Ectodermal cell (in vitro differentiated cells): ENCODE measurements around the gene RAP1GAP.

Experiments used
- H3K27ac ChIP-seq: 2 replicates; pipeline ENCODE4 v1.7.0; 2013; ENCODE audit warnings: mild to moderate bottlenecking, low read depth, low read length; ENCODE audit not compliant: insufficient read depth, poor library complexity, severe bottlenecking
- H3K27me3 ChIP-seq: 2 replicates; pipeline ENCODE4 v1.7.0; 2013; ENCODE audit warnings: mild to moderate bottlenecking, low read length; ENCODE audit not compliant: insufficient read depth, control insufficient read depth, poor library complexity, severe bottlenecking
- H3K36me3 ChIP-seq: one replicate; pipeline ENCODE4 v1.7.0; 2013; ENCODE audit warnings: low read length; ENCODE audit not compliant: control insufficient read depth, insufficient read depth
- H3K4me1 ChIP-seq: one replicate; pipeline ENCODE4 v1.7.0; 2013; ENCODE audit warnings: low read length; ENCODE audit not compliant: control insufficient read depth, insufficient read depth
- H3K4me3 ChIP-seq: 2 replicates; pipeline ENCODE4 v1.7.0; 2013; ENCODE audit warnings: low read depth, low read length, control low read depth; ENCODE audit not compliant: insufficient read depth
- H3K9me3 ChIP-seq: 2 replicates; pipeline ENCODE4 v1.7.0; 2013; ENCODE audit warnings: mild to moderate bottlenecking, low read length, moderate library complexity; ENCODE audit not compliant: control insufficient read depth
- WGBS, 2 experiments: methylation state at CpG; one replicate each; pipeline ENCODE4 v1.1.7; 2013; ENCODE audit warnings: missing lambda C conversion rate in 2 of 2; 5-methylcytosine and 5-hydroxymethylcytosine counted together

The RAP1GAP gene

GRCh38 chr1:21619375-21619947, 49.7 kb downstream of the RAP1GAP start:
- Histone ChIP-seq H3K27ac (no peak overlapping the region), H3K4me3 (no peak overlapping the region), H3K36me3 (no peaks in the 10 kb centered on the region), H3K4me1 (peaks cover 11% of the 10 kb centered on the region), H3K27me3 (peaks cover 31% of the 10 kb centered on the region), H3K9me3 (no peaks in the 10 kb centered on the region)
- 62 to 82% methylated on average over 4 to 7 of the region's 7 CpGs for WGBS, 2 experiments

DNA sequence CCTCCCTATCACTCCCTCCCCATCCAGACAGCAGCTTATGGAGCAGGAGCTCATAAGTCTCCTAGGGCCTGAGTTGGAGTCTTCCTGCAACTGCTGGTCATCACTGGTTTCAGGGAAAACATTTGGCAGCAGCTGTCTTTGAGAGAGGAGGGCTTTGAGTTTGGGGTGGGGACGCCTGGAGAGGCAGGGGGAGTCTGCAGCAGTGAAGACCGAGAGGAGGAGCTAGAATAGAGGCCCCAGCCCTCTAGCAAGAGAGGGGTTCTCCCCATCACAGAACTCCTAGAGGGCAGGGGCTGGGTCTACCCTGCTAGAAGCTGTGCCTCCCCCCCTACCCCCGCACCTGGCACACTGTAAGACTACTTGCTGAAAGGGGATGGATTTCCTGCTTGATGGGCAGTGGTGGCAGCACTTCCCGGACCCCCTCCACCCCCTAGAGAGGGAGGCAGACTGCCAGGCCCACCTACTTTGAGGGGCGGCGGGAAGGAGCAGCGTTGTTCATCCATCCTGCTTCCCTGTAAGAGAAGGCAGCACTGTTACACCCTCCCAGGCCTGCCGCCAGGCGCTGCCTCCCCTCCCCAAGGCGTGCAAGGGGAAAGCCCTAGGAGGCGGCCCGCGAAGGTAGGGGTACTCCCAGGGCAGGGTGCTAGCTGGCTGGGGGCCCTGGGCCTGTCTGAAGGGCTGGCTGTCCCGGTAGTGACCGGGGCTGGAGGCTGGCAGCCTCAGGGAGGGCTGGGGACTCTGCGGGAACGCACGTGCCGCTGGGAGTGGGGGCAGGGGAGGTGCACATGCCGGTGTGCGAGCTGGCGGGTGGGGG, 50.4 kb downstream of the RAP1GAP start:
- H3K4me3 ChIP-seq = no peak overlapping the region
- no peak overlapping the region for H3K27ac ChIP-seq
- peaks cover 11% of the 10 kb centered on the region for H3K4me1 ChIP-seq
- H3K27me3 ChIP-seq = peaks cover 31% of the 10 kb centered on the region
- 21 to 24% methylated on average over 22 of the region's 22 CpGs for whole genome bisulfite sequencing, 2 experiments
- no peaks in the 10 kb centered on the region for H3K9me3 ChIP-seq
- H3K36me3 ChIP-seq = no peaks in the 10 kb centered on the region

- no peaks in the 10 kb centered on the region for H3K36me3 ChIP-seq
- H3K27ac ChIP-seq = no peak overlapping the region
- H3K4me1 ChIP-seq = peaks cover 11% of the 10 kb centered on the region
- H3K27me3 ChIP-seq = peaks cover 29% of the 10 kb centered on the region
- 90 to 94% methylated on average over 7 of the region's 7 CpGs for WGBS, 2 experiments
- H3K9me3 ChIP-seq = no peaks in the 10 kb centered on the region
- no peak overlapping the region for H3K4me3 ChIP-seq
Observed at GRCh38 chr1:21618059-21618458, 51.1 kb downstream of the RAP1GAP start.

- H3K27ac ChIP-seq = no peak overlapping the region
- WGBS, 2 experiments = 93 to 94% methylated on average over 16 of the region's 16 CpGs
- no peaks in the 10 kb centered on the region for H3K36me3 ChIP-seq
- peaks cover 11% of the 10 kb centered on the region for H3K4me1 ChIP-seq
- H3K27me3 ChIP-seq = peaks cover 22% of the 10 kb centered on the region
- no peaks in the 10 kb centered on the region for H3K9me3 ChIP-seq
- H3K4me3 ChIP-seq = no peak overlapping the region
Observed at GRCh38 chr1:21617126-21617738, 51.9 kb downstream of the RAP1GAP start.

- peaks cover 11% of the 10 kb centered on the region for H3K4me1 ChIP-seq
- H3K36me3 ChIP-seq = no peaks in the 10 kb centered on the region
- no peaks in the 10 kb centered on the region for H3K9me3 ChIP-seq
- WGBS, 2 experiments = 85 to 87% methylated on average over 8 of the region's 8 CpGs
- no peak overlapping the region for H3K4me3 ChIP-seq
- H3K27me3 ChIP-seq = peaks cover 14% of the 10 kb centered on the region
- H3K27ac ChIP-seq = no peak overlapping the region
Observed at GRCh38 chr1:21616372-21616771, 52.8 kb downstream of the RAP1GAP start.

- Histone ChIP-seq H3K9me3 (no peaks in the 10 kb centered on the region), H3K4me1 (peaks cover 11% of the 10 kb centered on the region), H3K27me3 (peaks cover 3% of the 10 kb centered on the region), H3K36me3 (no peaks in the 10 kb centered on the region), H3K27ac (no peak overlapping the region), H3K4me3 (no peak overlapping the region)
- WGBS, 2 experiments = 91 to 92% methylated on average over 11 of the region's 11 CpGs
Observed at GRCh38 chr1:21614419-21615115, 54.6 kb downstream of the RAP1GAP start.

- H3K27ac ChIP-seq = no peak overlapping the region
- H3K27me3 ChIP-seq = no peaks in the 10 kb centered on the region
- WGBS, 2 experiments = 92 to 94% methylated on average over 19 of the region's 19 CpGs
- H3K36me3 ChIP-seq = no peaks in the 10 kb centered on the region
- H3K9me3 ChIP-seq = no peaks in the 10 kb centered on the region
- no peak overlapping the region for H3K4me3 ChIP-seq
- peaks cover 3% of the 10 kb centered on the region for H3K4me1 ChIP-seq
Observed at GRCh38 chr1:21613072-21613867, 55.9 kb downstream of the RAP1GAP start.

- Histone ChIP-seq H3K27ac (no peak overlapping the region), H3K4me1 (peaks cover 4% of the 10 kb centered on the region), H3K9me3 (no peaks in the 10 kb centered on the region), H3K36me3 (no peaks in the 10 kb centered on the region), H3K27me3 (no peaks in the 10 kb centered on the region), H3K4me3 (no peak overlapping the region)
- WGBS, 2 experiments = 95 to 97% methylated on average over 13 of the region's 13 CpGs
Observed at GRCh38 chr1:21612057-21612456, 57.1 kb downstream of the RAP1GAP start.

- 92 to 94% methylated on average over 21 of the region's 21 CpGs for WGBS, 2 experiments
- Histone ChIP-seq H3K4me3 (no peak overlapping the region), H3K36me3 (no peaks in the 10 kb centered on the region)
Observed at GRCh38 chr1:21610989-21611785, 58.0 kb downstream of the RAP1GAP start.

More at GRCh38 chr1:21610989-21611785, 58.0 kb downstream of the RAP1GAP start:
- Histone ChIP-seq H3K9me3 (no peaks in the 10 kb centered on the region), H3K4me1 (peaks cover 4% of the 10 kb centered on the region), H3K27me3 (no peaks in the 10 kb centered on the region), H3K27ac (no peak overlapping the region)
